ENCODE measurements around the gene NCOA7.

Gene NCOA7

DNA sequence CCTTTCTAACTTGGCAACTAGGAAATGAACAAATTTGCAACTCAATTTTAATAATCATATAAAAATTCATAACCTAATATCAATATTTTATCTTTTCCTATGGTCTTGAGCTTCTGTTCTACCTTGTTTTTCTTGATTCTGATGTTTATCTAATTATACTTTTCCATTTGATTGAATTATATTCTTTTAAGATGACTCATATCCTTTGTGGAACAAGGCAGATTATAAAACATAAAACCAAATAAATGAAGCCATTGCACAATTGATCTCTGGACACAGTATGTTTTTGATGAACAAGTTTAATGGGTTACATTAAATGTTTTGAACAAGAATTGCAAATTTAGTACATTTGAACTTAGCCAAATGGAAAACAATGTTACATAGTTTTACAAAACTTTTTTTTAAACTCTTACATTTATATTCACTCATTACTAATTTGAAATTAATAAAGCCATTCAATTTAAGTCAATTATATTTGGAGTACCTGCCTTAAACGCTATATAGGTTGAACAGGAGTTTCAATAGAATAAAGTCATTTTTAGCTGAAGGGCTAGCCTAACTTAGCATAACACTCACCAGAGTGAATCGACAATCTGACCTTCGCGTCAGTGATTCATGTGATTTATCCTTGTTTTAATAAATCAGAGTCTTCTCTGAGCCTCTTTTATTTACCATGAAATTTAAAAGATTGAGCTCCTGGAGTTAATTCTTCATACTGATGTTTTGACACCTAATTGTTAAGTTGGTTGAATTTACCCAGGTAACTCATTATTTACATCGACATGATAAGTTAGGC is 3.8 kb downstream of the NCOA7 start:
- H3F3A ChIP-seq (ENCODE audit: insufficient read depth, low read length), result 0 out of 2 replicates have a peak, but pooled peaks cover 7% of the 10 kb centered on the region
- H3K4me2 ChIP-seq (ENCODE audit: low read length), result peak overlapping the region; percentile 89
- H3K4me3 ChIP-seq (ENCODE audit: low read depth, low read length, poor library complexity, severe bottlenecking), result peak overlapping the region; percentile 87
- no peak overlapping the region for H2AFZ ChIP-seq (ENCODE audit: low read length)
- TF ChIP-seq EZH2 (IDR thresholded peaks at IDR 0.05; ENCODE audit: borderline replicate concordance, low read length), result no peak
- TF ChIP-seq, protein P1, sequence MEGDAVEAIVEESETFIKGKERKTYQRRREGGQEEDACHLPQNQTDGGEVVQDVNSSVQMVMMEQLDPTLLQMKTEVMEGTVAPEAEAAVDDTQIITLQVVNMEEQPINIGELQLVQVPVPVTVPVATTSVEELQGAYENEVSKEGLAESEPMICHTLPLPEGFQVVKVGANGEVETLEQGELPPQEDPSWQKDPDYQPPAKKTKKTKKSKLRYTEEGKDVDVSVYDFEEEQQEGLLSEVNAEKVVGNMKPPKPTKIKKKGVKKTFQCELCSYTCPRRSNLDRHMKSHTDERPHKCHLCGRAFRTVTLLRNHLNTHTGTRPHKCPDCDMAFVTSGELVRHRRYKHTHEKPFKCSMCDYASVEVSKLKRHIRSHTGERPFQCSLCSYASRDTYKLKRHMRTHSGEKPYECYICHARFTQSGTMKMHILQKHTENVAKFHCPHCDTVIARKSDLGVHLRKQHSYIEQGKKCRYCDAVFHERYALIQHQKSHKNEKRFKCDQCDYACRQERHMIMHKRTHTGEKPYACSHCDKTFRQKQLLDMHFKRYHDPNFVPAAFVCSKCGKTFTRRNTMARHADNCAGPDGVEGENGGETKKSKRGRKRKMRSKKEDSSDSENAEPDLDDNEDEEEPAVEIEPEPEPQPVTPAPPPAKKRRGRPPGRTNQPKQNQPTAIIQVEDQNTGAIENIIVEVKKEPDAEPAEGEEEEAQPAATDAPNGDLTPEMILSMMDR (IDR thresholded peaks at IDR 0.05; ENCODE audit: low read length), result no peak
- no peaks in the 10 kb centered on the region for H3K9me3 ChIP-seq (ENCODE audit: low read length)
- no peaks in the 10 kb centered on the region for H3K9me2 ChIP-seq (ENCODE audit: low read depth, low read length)
- no peaks in the 10 kb centered on the region for H3K36me3 ChIP-seq (ENCODE audit: insufficient read depth, low read length)
- peak overlapping the region; percentile 82; the same call in 1 of the 2 replicates for H3K9ac ChIP-seq (ENCODE audit: low read length)
- peak overlapping the region; percentile 96 for H3K27ac ChIP-seq (ENCODE audit: low read depth, low read length, poor library complexity, severe bottlenecking)
- peaks cover 86% of the 10 kb centered on the region for H3K4me1 ChIP-seq (ENCODE audit: insufficient read depth, low read length, severe bottlenecking)
- peaks cover 45% of the 10 kb centered on the region for H3K79me2 ChIP-seq (ENCODE audit: insufficient read depth, low read length)
- no peaks in the 10 kb centered on the region for H3K27me3 ChIP-seq (ENCODE audit: insufficient read depth, low read length)
- no peaks in the 10 kb centered on the region for H4K20me1 ChIP-seq (ENCODE audit: insufficient read depth, low read length)

DNA sequence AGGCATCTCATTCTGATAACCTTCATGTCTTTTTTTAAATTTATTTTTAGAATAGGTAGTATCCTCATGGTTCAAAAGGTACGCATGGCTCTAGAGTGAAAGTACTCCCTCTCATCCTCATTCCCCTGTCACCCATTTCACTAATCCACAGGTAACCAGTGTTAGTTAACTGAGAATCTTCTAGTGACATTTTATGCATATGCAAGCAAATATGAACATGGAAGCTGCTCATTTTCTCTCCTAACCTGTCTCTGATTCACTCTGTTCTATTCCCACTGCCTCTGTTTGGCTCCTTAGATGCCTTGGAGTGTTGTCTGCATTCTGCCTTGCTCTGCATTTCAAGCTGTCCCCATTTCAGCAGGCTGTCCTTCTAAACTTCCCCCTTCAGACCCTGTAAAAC is 4.5 kb downstream of the NCOA7 start:
- peak overlapping the region; percentile 4 for H3K4me3 ChIP-seq (ENCODE audit: low read depth, low read length, poor library complexity, severe bottlenecking)
- peak overlapping the region; percentile 96 for H3K27ac ChIP-seq (ENCODE audit: low read depth, low read length, poor library complexity, severe bottlenecking)
- TF ChIP-seq, protein P1 (IDR thresholded peaks at IDR 0.05; ENCODE audit: low read length), result no peak
- TF ChIP-seq EZH2 (IDR thresholded peaks at IDR 0.05; ENCODE audit: borderline replicate concordance, low read length), result no peak
- peaks cover 86% of the 10 kb centered on the region for H3K4me1 ChIP-seq (ENCODE audit: insufficient read depth, low read length, severe bottlenecking)
- 0 out of 2 replicates have a peak, but pooled peaks cover 7% of the 10 kb centered on the region for H3F3A ChIP-seq (ENCODE audit: insufficient read depth, low read length)
- no peak overlapping the region for H2AFZ ChIP-seq (ENCODE audit: low read length)
- H3K79me2 ChIP-seq (ENCODE audit: insufficient read depth, low read length), result peaks cover 53% of the 10 kb centered on the region
- peaks cover under 1% of the 10 kb centered on the region; the same call in 1 of the 2 replicates for H3K36me3 ChIP-seq (ENCODE audit: insufficient read depth, low read length)
- H3K9me2 ChIP-seq (ENCODE audit: low read depth, low read length), result no peaks in the 10 kb centered on the region
- H3K9me3 ChIP-seq (ENCODE audit: low read length), result no peaks in the 10 kb centered on the region
- peak overlapping the region; percentile 89 for H3K4me2 ChIP-seq (ENCODE audit: low read length)
- H3K27me3 ChIP-seq (ENCODE audit: insufficient read depth, low read length), result no peaks in the 10 kb centered on the region
- H4K20me1 ChIP-seq (ENCODE audit: insufficient read depth, low read length), result no peaks in the 10 kb centered on the region
- H3K9ac ChIP-seq (ENCODE audit: low read length), result peak overlapping the region; percentile 27; the same call in 1 of the 2 replicates

DNA sequence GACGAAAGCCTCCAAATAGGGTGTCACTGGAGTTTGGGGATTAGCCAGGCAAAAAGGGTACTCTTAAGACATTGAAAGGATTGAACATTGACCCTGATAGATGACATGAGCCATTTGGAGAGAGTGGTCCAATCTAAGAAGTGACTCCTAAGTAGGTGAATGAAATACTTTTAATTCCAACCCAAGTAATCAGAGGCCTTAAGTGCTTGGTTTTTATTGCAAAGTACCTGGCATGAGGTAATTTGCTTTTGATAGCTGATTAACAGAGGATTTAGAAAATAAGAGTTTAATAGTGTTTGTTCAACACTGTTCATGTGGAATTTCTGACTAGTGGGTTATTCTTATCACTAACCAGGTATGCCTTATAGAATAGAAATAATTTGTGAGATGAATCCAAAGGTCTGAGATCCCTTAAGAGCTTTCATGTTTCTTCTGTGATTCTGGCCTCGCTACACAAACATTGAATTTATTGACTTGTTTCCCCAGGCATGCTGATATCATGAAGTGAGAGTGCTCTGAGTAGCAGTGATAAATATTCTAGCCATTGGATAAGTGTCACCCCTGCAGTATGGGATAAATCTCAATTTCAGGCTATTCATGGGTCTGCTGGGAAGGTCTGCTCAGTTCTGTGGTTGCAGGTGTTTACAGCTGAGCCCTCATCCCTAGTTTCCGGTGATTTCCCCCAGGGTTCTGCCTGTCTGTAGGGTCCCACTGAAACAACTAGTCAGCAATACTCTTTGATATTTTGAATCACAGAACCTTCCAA is 6.5 kb downstream of the NCOA7 start:
- Histone ChIP-seq H3F3A (ENCODE audit: insufficient read depth, low read length) (0 out of 2 replicates have a peak, but pooled peaks cover 7% of the 10 kb centered on the region), H3K27me3 (ENCODE audit: insufficient read depth, low read length) (no peaks in the 10 kb centered on the region), H3K9me2 (ENCODE audit: low read depth, low read length) (no peaks in the 10 kb centered on the region), H3K36me3 (ENCODE audit: insufficient read depth, low read length) (peaks cover 15% of the 10 kb centered on the region; the same call in 1 of the 2 replicates), H3K9me3 (ENCODE audit: low read length) (no peaks in the 10 kb centered on the region), H3K4me1 (ENCODE audit: insufficient read depth, low read length, severe bottlenecking) (peaks cover 98% of the 10 kb centered on the region), H3K27ac (ENCODE audit: low read depth, low read length, poor library complexity, severe bottlenecking) (peak overlapping the region; percentile 99), H3K9ac (ENCODE audit: low read length) (peak overlapping the region; percentile 10; the same call in 1 of the 2 replicates), H2AFZ (ENCODE audit: low read length) (no peak overlapping the region), H3K4me2 (ENCODE audit: low read length) (peak overlapping the region; percentile 55), H3K4me3 (ENCODE audit: low read depth, low read length, poor library complexity, severe bottlenecking) (peak overlapping the region; percentile 47), H4K20me1 (ENCODE audit: insufficient read depth, low read length) (no peaks in the 10 kb centered on the region), H3K79me2 (ENCODE audit: insufficient read depth, low read length) (peaks cover 61% of the 10 kb centered on the region)
- no peak for TF ChIP-seq EZH2 (IDR thresholded peaks at IDR 0.05; ENCODE audit: borderline replicate concordance, low read length)
- TF ChIP-seq, protein P1 (IDR thresholded peaks at IDR 0.05; ENCODE audit: low read length), result no peak
